HG03045 (cell line): Measurements from ENCODE around the gene RBM26.

Source experiments
- ATAC-seq: cut with Tn5 transposase; IDR thresholded peaks from one replicate; pipeline ENCODE4 v1.9.1; 2021; ENCODE audit warnings: mild to moderate bottlenecking, moderate library complexity; ENCODE audit not compliant: unreplicated experiment

RBM26 gene

GRCh38 chr13:79405831-79406596 lies at the start of gene RBM26:
Gene RBM26 (minus strand): TSS chr13:79406255. CDS start chr13:79405774, 481 bp downstream.
- ATAC-seq, result peak; percentile 83

GRCh38 chr13:79455331-79455730 lies 49.3 kb upstream of the RBM26 start:
- no peak for ATAC-seq

GRCh38 chr13:79452239-79452913 lies 46.3 kb upstream of the RBM26 start:
- ATAC-seq, result no peak

- ATAC-seq, result peak; percentile 99
These were observed 45.5 kb upstream of the RBM26 start for GRCh38 chr13:79451500-79451962.

GRCh38 chr13:79450110-79450509 lies 44.1 kb upstream of the RBM26 start:
- no peak for ATAC-seq

- no peak for ATAC-seq
These were observed 42.4 kb upstream of the RBM26 start for GRCh38 chr13:79448413-79448812.

- no peak for ATAC-seq
These were observed 41.7 kb upstream of the RBM26 start for GRCh38 chr13:79447741-79448140.

GRCh38 chr13:79447141-79447540 lies 41.1 kb upstream of the RBM26 start:
- ATAC-seq, result no peak

GRCh38 chr13:79445968-79446645 lies 40.1 kb upstream of the RBM26 start:
- ATAC-seq, result no peak

- no peak for ATAC-seq
These were observed 36.7 kb upstream of the RBM26 start for GRCh38 chr13:79442706-79443105.

- no peak for ATAC-seq
These were observed 36.2 kb upstream of the RBM26 start for GRCh38 chr13:79442221-79442620.

GRCh38 chr13:79440958-79441528 lies 35.0 kb upstream of the RBM26 start:
- no peak for ATAC-seq

- ATAC-seq, result no peak
These were observed 33.2 kb upstream of the RBM26 start for GRCh38 chr13:79439275-79439674.

- no peak for ATAC-seq
These were observed 29.5 kb upstream of the RBM26 start for GRCh38 chr13:79435561-79435990.

GRCh38 chr13:79434556-79434955 lies 28.5 kb upstream of the RBM26 start:
- ATAC-seq, result no peak

GRCh38 chr13:79432992-79433391 lies 26.9 kb upstream of the RBM26 start:
- no peak for ATAC-seq

GRCh38 chr13:79432086-79432485 lies 26.0 kb upstream of the RBM26 start:
- ATAC-seq, result no peak

GRCh38 chr13:79429309-79429708 lies 23.3 kb upstream of the RBM26 start:
- ATAC-seq, result no peak

GRCh38 chr13:79427883-79428282 lies 21.8 kb upstream of the RBM26 start:
- ATAC-seq, result no peak

- ATAC-seq, result no peak
These were observed 21.2 kb upstream of the RBM26 start for GRCh38 chr13:79427265-79427664.
